ENCODE data around the gene STMN1. TPM values are rescaled to one million over a fixed set of nuclear protein-coding genes. Genes with fewer than 3 reads are reported as not detected.

Gene STMN1
- total and polyA plus RNA-seq, 9 of the 15 experiments (the other 6 are each of a cell fraction or from before 2014, with no cell fraction given): 269 to 2,153 (median 595) TPM

GRCh38 chr1:25870614-25871013, 35.6 kb downstream of the STMN1 start (continued):
- TF ChIP-seq HNRNPL (IDR thresholded peaks at IDR 0.05; ENCODE audit: low read depth, low read length) (no peak), PHTF2 (CRISPR knock-in tag; IDR thresholded peaks at IDR 0.05) (no peak), CEBPG (CRISPR knock-in tag; IDR thresholded peaks at IDR 0.05) (peak; percentile 76), CEBPG (tag; conservative IDR thresholded peaks at IDR 0.05 in 1 of 2, IDR thresholded peaks at IDR 0.05 in 1 of 2) (peak; percentile 57 to 85; a peak in 3 of 4 replicates), CEBPB (tag; IDR thresholded peaks at IDR 0.05) (peak; percentile 91), CHCHD3 (CRISPR knock-in tag; IDR thresholded peaks at IDR 0.05) (no peak), BCOR (IDR thresholded peaks at IDR 0.05) (peak; percentile 74), EWSR1 (IDR thresholded peaks at IDR 0.05; ENCODE audit: borderline replicate concordance, low read depth, partially characterized antibody) (no peak), POLR2B (IDR thresholded peaks at IDR 0.05; ENCODE audit: low read depth, partially characterized antibody) (no peak), RBM25 (IDR thresholded peaks at IDR 0.05; ENCODE audit: low read depth, low read length, severe bottlenecking) (peak; percentile 93), E2F1 (CRISPR knock-in tag; IDR thresholded peaks at IDR 0.05) (no peak), BRD9 (IDR thresholded peaks at IDR 0.05; ENCODE audit: low read depth, partially characterized antibody) (no peak), NFIC (IDR thresholded peaks at IDR 0.05) (no peak), NR1H2 (CRISPR knock-in tag; IDR thresholded peaks at IDR 0.05) (no peak), SMARCA5 (IDR thresholded peaks at IDR 0.05) (peak; percentile 69)
- TF ChIP-seq, protein P1, sequence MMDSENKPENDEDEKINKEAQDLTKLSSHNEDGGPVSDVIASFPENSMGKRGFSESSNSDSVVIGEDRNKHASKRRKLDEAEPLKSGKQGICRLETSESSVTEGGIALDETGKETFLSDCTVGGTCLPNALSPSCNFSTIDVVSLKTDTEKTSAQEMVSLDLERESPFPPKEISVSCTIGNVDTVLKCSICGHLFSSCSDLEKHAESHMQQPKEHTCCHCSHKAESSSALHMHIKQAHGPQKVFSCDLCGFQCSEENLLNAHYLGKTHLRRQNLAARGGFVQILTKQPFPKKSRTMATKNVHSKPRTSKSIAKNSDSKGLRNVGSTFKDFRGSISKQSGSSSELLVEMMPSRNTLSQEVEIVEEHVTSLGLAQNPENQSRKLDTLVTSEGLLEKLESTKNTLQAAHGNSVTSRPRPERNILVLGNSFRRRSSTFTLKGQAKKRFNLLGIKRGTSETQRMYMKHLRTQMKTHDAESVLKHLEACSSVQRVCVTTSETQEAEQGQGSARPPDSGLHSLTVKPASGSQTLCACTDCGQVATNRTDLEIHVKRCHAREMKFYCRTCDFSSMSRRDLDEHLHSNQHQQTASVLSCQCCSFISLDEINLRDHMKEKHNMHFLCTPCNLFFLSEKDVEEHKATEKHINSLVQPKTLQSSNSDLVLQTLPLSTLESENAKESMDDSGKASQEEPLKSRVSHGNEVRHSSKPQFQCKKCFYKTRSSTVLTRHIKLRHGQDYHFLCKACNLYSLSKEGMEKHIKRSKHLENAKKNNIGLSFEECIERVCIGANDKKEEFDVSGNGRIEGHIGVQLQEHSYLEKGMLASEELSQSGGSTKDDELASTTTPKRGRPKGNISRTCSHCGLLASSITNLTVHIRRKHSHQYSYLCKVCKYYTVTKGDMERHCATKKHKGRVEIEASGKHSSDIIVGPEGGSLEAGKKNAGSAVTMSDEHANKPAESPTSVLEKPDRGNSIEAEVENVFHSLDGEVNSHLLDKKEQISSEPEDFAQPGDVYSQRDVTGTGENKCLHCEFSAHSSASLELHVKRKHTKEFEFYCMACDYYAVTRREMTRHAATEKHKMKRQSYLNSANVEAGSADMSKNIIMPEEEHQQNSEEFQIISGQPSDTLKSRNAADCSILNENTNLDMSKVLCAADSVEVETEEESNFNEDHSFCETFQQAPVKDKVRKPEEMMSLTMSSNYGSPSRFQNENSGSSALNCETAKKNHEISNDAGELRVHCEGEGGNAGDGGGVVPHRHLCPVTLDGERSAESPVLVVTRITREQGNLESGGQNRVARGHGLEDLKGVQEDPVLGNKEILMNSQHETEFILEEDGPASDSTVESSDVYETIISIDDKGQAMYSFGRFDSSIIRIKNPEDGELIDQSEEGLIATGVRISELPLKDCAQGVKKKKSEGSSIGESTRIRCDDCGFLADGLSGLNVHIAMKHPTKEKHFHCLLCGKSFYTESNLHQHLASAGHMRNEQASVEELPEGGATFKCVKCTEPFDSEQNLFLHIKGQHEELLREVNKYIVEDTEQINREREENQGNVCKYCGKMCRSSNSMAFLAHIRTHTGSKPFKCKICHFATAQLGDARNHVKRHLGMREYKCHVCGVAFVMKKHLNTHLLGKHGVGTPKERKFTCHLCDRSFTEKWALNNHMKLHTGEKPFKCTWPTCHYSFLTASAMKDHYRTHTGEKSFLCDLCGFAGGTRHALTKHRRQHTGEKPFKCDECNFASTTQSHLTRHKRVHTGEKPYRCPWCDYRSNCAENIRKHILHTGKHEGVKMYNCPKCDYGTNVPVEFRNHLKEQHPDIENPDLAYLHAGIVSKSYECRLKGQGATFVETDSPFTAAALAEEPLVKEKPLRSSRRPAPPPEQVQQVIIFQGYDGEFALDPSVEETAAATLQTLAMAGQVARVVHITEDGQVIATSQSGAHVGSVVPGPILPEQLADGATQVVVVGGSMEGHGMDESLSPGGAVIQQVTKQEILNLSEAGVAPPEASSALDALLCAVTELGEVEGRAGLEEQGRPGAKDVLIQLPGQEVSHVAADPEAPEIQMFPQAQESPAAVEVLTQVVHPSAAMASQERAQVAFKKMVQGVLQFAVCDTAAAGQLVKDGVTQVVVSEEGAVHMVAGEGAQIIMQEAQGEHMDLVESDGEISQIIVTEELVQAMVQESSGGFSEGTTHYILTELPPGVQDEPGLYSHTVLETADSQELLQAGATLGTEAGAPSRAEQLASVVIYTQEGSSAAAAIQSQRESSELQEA (IDR thresholded peaks at IDR 0.05; ENCODE audit: low read depth): 0 out of 2 replicates have a peak, but pooled peaks have one; percentile 44
